Islet precursor cell (in vitro differentiated cells): ENCODE data around the gene ENTHD1.

ENCODE experiments used
- DNase-seq: peaks from one replicate; pipeline ENCODE4 v3.0.0-alpha.2; 2018

The ENTHD1 gene

DNA sequence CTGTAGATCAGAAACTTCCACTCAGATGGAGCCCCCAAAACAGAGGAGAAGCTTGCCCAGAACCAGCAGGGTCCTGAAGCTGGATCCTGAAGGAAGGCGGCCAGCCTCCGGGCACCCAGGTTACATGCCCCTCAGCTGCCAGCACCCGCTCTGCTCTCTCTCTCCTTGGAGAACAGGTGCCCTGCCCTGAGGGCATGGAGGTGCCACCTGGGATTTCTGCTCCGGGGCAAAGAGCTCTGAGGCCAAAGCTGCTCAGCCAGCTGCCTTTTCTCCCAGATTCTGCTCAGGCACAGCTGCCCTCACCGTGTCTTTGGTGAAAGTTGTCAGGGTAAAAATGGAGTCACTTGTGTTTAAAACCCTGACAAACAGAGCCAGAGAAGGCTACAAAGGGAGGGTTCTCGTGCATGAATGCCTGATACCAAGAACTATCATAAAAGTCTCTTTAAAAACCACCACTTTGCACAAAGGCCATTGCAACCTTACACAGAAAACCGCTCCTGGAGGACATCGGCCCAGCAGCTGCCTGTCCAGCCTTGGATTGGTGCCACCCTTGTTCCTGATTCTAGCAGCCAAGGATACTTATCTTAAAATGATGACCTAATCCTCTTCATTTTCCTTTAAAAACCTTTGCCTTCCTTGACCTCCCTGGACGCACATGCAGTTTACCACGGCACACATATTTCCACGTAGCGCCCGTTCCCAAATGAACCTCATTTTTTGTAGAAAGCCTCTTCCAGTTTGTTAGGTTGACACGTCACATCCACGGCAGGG is 183.0 kb downstream of the ENTHD1 start:
- DNase-seq, result no peak

DNA sequence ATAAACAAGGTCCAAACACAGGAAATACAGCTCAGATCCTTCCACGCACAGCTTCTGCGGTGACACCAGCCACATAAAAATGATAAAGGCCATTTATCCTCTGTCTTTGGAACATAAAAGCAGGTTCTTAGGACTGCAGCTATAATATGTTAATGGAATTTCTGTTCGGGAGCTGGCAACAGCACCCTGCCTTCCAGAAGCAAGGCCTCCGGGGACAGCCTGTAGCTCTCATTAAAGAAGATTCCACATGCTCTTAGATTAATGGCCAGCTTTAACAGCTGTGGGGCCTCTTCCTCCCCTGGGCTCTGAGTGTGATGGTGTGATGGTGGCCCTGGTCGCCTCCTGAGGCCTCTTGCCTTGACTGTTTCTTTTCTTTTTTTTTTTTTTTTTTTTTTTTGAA is 185.7 kb downstream of the ENTHD1 start:
- no peak for DNase-seq

GRCh38 chr22:39707351-39707750 is 186.2 kb downstream of the ENTHD1 start:
- no peak for DNase-seq

GRCh38 chr22:39706376-39707140 is 187.0 kb downstream of the ENTHD1 start:
- DNase-seq, result no peak

DNA sequence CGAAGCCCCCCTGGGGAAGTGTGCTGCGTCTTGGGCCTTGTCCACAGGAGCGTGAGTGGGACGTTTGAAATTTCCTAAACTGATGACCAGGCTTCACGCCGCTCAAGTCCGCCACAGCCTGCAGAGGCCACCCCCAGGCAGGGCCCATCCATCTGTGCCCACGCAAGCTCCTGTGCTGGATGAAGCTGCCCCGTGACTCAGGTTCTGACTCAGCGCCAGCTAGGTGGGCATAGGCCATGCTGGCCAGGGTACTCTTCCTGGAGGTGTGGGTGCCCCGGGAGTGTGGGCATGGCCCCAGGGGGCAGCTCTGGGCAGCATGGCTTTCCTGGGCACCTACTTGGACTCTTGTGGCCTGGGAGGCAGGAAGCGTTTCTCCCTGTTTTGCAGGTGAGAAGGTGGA is 188.2 kb downstream of the ENTHD1 start:
- DNase-seq, result no peak

- no peak for DNase-seq
Measured at GRCh38 chr22:39703928-39704639, 189.5 kb downstream of the ENTHD1 start.

- DNase-seq, result no peak
Measured at GRCh38 chr22:39703091-39703490, 190.5 kb downstream of the ENTHD1 start.

- DNase-seq, result no peak
Measured at GRCh38 chr22:39700565-39700964, 193.0 kb downstream of the ENTHD1 start.

- DNase-seq, result no peak
Measured at GRCh38 chr22:39699631-39700360, 193.8 kb downstream of the ENTHD1 start.

DNA sequence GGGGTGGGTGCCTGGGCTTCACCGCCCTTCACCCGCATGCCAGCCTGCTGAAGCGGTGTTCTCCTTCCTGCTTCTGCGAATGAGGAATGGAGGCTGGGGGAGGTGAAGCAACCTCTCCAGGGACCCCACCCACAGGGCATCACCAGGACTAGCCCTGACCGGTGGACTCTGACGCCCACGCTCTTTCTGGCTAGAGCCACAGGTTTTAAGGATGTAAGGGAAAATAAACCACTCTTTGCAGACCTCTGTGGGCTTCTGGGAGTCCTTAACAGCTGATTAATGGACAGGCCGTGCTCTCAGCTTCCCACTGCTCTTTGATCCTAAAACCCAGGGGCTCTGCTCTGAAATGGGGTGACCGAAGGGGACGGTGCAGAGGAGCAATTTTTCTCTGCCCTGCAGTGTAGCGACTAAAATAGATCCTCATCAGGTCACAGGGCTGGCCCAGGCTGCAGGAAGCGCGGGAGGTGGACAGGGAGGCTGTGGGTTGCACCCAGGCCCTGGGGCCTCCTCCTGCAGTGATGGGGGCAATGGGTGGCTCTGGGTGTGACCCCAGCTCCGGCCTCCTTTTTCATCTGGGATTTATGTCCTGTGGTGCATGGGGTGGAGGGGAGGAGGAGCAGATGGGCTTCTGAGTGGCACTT is 195.7 kb downstream of the ENTHD1 start:
- DNase-seq, result no peak

GRCh38 chr22:39693943-39694500 is 199.5 kb downstream of the ENTHD1 start:
- DNase-seq, result no peak
